ENCODE data around the gene ELMOD1. TPM values are rescaled to one million over a fixed set of nuclear protein-coding genes. Genes with fewer than 3 reads are reported as not detected.

ELMOD1 gene
- total and polyA plus RNA-seq, 2 donors (not counting 3 experiments of a cell fraction or from before 2014, with no cell fraction given) = 1.6 to 2.4 TPM

GRCh38 chr11:107549954-107550285 is 41.0 kb upstream of the ELMOD1 start:
- dilution Hi-C loops (cut with MboI; ENCODE audit: extremely low pct_ligation_motif_present, low sequenced_read_pairs) (no loop called here), intact Hi-C loops (cut with micrococcal nuclease) (loop anchor here (1.0 to 10.0 kb wide), 7 partner anchors 13 to 1465 kb away; partner anchors contain the start of gene ELMOD1)
- BruUV-seq (replicated peaks) = no TSS peak
- FAIRE-seq = no peak
- Histone ChIP-seq H3K27ac (ENCODE audit: insufficient read depth, low read depth, low read length) (no peak overlapping the region), H3K9me3 (replicated peaks; ENCODE audit: control insufficient read depth, insufficient read depth, low read length) (no peaks in the 10 kb centered on the region), H3K36me3 (ENCODE audit: control insufficient read depth in 2 of 2, extremely low read depth in 1 of 2, insufficient read depth in 2 of 2, low read length in 2 of 2) (peaks cover 4 to 10% of the 10 kb centered on the region in 2 experiments), H3K79me2 (ENCODE audit: control insufficient read depth, insufficient read depth, low read length) (no peaks in the 10 kb centered on the region), H3K9me1 (replicated peaks; ENCODE audit: control insufficient read depth, extremely low read depth, insufficient read depth, low read length) (no peaks in the 10 kb centered on the region), H3K27me3 (ENCODE audit: control insufficient read depth in 2 of 2, insufficient read depth in 2 of 2, low read length in 2 of 2) (no peaks in the 10 kb centered on the region), H3K4me2 (ENCODE audit: insufficient read depth, low read length) (no peak overlapping the region), H2AFZ (ENCODE audit: low read depth, low read length) (no peak overlapping the region), H3K4me3 (replicated peaks in 1 of 3; ENCODE audit: insufficient read depth in 1 of 3, low read depth in 1 of 3, low read length in 3 of 3) (no peak overlapping the region), H3K4me1 (ENCODE audit: control insufficient read depth, extremely low read depth, insufficient read depth, low read length) (peaks cover 13% of the 10 kb centered on the region), H3K9ac (replicated peaks; ENCODE audit: extremely low read depth, insufficient read depth, low read length) (no peak overlapping the region), H4K20me1 (replicated peaks; ENCODE audit: control insufficient read depth, extremely low read depth, insufficient read depth, low read length) (no peaks in the 10 kb centered on the region)
- TF ChIP-seq MYC (IDR thresholded peaks at IDR 0.05; ENCODE audit: low read depth, low read length) (no peak), MAX (IDR thresholded peaks at IDR 0.05; ENCODE audit: insufficient read depth, insufficient read length) (no peak), CTCF (IDR thresholded peaks at IDR 0.05; ENCODE audit: extremely low read depth in 1 of 2, insufficient read depth in 1 of 2, low read depth in 1 of 2, low read length in 2 of 2) (no peak), GATA2 (IDR thresholded peaks at IDR 0.05; ENCODE audit: insufficient read depth, insufficient read length, low read depth, low read length) (no peak), FOS (IDR thresholded peaks at IDR 0.05; ENCODE audit: borderline replicate concordance, insufficient read depth, low read length) (no peak), POLR2AphosphoS5 (IDR thresholded peaks at IDR 0.05; ENCODE audit: insufficient read depth, low read depth, low read length) (no peak), EZH2 (IDR thresholded peaks at IDR 0.05; ENCODE audit: borderline replicate concordance, low read depth, low read length, severe bottlenecking) (no peak), POLR2A (IDR thresholded peaks at IDR 0.05; ENCODE audit: low read depth, low read length) (no peak), JUN (IDR thresholded peaks at IDR 0.05; ENCODE audit: borderline replicate concordance, insufficient read depth, insufficient read length, low read depth) (no peak)
- ChIA-PET POLR2A (no interaction called here), CTCF (interaction anchor here (0.8 to 9.4 kb wide), 16 partner anchors 9 to 347 kb away, joined by 3 to 114 read pairs (median 6); partner anchors contain the start of gene ALKBH8)
- DNase-seq (ENCODE audit: low read depth, low spot score) = no peak

Data from endothelial cell of umbilical vein (primary cell).